Right forelimb (tissue), 1 donor: ENCODE data around the gene CPT2.

Experiments
- DNase-seq: peaks from one replicate; pipeline ENCODE4 v3.0.0-alpha.2; 2018

CPT2 gene

DNA sequence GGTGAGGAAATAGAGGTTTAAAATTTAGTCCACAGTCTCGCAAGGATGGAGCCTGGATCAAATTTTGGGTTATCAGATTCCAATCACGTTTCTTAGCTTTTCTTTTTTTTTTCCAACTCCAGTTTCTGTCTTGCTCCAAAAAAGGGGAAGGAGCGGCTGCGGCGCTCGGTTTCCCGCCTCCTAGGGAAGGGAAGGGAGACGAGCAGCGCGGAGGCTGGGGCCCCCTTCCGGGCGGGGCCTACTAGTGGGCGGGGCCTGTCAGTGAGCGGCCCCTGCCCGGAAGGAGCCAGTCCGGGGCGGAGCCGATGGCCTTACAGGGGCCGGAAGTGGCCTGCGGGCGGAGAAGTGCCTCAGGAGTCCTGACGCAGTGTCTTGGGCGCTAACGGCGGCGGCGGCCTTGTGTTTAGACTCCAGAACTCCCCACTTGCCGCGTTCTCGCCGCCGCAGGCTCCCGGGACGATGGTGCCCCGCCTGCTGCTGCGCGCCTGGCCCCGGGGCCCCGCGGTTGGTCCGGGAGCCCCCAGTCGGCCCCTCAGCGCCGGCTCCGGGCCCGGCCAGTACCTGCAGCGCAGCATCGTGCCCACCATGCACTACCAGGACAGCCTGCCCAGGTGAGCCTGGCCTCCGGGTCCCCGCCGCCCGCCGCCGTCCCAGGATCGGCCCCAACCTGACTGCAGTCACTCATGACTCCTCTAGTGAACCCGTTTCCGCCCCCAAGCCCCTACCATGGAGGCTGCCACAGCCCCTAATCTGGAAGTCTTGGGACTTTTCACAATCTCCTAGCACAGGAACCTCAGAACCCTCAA is at the start of gene CPT2:
Gene CPT2 (plus strand): TSS at position 340 of the 806 bp plus-strand sequence. CDS start 120 bp downstream, at position 460.
- DNase-seq: peak; percentile 94

DNA sequence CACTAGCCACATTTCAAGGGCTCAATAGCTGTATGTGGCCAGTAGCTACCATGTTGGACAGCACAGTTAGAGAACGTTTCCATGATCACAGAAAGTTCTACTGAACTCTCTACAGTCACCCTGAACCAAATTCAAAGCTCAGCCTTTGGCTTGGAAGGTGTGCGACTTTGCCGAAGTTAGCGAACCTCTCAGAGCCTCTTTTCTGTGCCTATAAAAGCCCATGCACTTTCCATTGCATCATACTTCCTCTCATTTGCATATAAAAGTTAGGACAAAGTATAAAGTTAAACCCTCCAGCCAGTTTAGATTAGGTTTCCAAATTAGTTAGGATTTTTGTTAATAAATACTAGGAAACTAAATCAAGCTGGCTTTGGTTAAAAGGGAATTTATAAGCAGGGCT is 49.5 kb upstream of the CPT2 start:
- no peak for DNase-seq

DNA sequence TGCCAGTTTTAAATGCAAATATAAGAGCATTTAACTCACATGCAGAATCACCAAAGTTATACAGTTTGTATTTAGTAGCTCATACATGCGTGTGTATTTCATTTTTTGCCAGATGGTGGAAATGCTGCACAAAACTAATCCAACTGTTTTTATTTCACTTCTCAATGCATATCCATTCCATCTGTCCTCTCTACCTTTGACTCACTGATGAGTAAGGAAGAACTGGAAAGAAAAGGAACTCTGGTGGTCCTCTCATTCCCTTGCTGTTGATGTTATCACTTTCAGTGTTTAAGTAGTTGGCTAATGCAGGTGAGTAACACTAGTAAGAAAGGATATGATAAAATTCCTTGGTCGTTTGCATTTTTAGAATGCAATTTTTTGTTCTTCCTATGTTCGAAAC is 48.5 kb upstream of the CPT2 start:
- no peak for DNase-seq

DNA sequence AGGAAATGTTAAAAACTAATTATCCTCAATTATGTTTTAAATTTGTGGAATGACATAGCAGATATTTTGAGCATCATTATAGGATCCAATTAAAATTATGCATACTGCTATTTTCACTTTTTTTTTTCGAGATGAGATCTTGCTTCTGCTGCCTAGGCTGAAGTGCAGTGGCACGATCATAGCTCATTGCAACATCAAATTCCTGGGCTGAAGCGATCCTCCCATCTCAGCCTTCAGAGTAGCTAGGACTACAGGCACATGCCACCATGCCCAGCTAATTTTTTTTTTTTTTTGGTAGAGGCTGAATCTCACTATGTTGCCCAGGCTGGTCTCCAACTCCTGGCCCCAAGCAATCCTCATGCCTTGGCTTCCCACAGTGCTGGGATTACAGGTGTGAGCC is 42.9 kb upstream of the CPT2 start:
- DNase-seq: no peak

DNA sequence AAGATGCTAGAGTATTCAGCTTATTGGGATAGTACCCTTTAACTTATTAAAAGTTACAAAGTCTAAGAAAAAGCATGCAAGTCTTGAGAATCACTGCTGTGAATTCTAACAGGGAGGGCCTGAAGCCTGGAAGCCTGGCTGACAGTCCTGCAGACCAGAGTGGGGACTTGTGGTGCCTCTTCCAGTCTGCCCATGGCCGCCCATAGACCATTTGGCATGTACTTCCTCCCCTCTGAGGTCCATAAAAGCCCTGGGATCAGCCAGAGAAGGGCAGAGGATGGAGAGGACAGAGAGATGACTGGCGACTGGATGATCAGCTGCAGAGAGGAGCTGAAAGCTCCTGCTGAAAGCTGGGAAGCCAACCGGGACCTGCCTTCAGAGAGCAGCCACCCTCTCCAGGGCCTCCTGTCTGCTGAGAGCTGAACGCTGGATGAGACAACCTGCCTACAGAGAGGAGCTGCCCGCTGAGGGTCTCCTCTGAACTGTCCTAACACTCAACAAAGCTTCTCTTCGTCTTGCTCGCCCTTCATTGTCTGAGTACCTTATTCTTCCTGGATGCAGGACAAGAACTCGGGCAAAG is 41.7 kb upstream of the CPT2 start:
- no peak for DNase-seq

DNA sequence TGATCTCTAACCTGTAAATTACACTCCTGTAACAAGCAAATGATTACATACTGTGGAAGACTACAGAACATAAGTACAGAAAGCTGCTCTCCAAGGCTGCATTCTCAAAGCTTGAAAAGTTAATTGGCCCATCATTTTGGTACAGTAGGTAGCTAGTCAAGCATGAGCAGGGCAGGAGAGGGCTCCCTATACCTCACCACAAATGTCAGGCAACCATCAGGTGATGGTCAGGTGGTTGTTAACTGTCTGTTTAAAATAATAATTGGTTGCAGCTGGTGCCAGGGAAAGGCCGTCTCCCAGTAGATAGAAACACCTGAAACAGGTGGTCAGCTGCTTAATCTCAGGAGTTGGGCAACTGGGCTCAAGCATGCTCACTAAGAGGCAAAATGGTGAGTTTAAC is 41.1 kb upstream of the CPT2 start:
- no peak for DNase-seq

DNA sequence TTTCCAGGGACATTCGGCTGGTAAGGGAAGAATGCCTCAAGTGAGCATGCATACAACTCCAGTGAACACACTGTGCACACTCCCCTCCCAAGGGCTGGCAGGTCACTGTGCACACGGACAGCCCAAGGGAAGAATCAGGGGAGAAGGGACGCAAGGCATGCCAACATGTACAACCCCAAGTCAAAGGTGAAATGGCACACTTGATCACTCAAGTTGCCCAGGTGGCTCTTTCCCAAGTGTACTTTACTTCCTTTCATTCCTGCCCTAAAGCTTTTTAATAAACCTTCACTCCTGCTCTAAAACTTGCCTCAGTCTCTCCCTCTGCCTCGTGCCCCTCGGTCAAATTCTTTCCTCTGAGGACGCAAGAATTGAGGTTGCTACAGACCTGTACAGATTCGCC is 40.7 kb upstream of the CPT2 start:
- no peak for DNase-seq

DNA sequence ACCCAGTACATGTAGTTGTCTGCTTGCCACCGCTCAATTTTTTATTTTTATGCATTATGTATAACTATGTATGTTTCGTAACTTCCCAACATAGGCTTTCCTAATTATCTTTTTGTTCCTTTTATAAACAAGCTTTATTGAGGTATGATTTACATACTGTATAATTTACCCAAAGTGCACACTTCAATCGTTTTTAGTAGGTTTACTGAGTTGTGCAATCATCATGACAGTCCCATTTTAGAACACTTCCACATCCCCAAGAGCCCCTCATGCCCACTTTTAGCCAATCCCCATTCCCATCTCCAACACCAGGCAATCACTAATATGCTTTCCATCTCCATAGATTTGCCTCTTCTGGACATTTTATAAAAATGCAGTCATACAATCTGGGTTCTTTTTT is 39.8 kb upstream of the CPT2 start:
- DNase-seq: no peak

DNA sequence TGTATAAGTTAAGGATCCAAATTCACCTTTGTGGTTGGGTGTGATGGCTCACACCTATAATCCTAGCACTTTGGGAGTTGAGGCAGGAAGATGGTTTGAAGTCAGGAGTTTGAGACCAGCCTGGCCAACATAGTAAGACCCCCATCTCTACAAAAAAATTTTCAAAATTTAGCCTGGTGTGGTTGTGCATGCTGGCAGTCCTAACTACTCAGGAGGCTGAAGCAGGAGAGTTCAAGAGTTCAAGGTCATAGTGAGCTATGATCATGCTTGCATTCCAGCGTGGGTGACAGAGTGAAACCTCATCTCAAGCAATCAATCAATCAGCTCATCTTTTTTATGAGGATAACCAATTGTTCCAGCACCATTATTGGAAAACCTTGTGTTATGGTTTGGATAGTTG is 37.7 kb upstream of the CPT2 start:
- DNase-seq: no peak

DNA sequence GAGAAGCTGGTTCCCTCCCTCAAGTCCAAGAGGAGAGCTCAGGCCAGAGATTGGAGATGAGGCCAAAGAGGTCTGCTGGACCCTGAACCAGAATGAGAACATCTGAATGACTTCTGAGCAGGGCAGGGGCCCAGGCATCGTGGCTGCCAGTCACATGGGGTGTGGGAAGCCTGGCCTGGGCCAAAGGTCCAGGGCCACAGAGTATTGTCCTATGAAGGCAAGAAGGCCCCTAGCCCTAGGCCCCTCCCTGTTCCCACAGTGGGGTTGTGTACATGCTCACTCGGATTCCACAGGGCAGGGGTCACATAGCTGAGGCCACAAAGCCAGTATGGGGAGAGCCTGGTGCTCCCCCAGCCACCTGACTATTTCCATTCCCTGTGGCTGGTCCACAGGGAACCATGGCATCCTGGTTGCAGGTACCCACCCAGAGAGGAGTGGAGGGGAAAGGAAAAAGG is 35.7 kb upstream of the CPT2 start:
- no peak for DNase-seq

DNA sequence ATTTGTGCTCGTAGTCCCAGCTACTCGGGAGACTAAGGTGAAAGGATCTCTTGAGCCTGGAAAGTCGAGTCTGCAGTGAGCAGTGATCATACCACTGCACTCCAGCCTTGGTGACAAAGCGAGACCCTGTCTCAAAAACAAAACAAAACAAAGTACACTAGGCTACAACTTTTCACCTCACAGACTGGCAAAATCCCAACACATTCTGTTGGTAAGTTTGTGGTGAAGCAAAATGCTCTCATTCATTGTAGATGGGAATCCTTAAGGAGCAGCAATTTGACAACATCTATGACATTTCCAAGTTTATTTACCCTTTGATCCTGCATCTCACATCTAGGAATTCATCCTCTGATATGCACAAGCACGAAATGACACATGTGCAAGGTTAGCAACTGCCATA is 34.0 kb upstream of the CPT2 start:
- DNase-seq: no peak

DNA sequence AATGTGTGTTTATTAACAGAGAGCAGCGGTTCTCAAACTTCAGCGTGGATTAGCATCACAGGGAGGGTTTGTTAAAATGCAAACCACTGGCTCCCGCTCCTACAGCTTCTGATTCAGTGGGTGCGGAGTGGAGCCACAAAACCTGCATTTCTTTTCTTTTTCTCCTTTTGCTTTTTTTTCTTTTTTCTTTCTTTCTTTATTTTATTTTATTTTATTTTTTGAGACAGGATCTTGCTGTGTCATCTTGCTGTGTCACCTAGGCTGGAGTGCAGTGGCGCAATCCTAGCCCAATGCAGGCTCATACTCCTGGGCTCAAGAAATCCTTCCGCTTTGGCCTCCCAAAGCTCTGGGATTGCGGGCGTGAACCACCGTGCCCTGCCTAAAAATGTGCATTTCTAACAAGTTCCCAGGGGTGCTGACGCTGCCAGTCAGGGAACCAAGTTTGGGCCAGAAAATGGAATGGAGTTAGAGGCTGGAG is 33.3 kb upstream of the CPT2 start:
- no peak for DNase-seq

DNA sequence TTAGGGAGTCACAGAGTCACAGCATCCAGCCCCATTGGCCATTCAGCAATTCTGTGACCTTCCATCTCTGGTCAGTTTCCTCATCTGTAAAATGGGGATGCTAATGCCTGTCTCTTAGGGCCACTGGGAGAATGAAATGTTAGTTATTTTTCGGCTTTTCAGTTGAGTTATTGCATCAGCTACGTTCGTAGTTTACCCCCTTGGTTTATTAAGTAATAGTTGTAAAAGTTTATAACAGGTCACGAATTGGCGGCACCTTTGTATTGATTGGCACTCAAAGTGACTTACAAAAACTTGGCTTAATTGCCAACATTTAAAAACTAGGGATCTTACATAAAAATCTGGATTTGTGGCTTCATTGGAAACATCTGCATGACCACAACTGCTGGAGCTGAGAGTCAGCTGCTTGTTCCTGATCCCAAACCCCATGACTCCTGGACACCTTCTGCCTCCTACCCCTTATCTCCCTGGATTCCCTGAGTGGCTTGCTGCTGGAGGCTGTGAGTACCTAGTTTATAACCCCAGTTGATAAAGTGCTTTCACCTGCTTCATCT is 31.1 kb upstream of the CPT2 start:
- DNase-seq: no peak

DNA sequence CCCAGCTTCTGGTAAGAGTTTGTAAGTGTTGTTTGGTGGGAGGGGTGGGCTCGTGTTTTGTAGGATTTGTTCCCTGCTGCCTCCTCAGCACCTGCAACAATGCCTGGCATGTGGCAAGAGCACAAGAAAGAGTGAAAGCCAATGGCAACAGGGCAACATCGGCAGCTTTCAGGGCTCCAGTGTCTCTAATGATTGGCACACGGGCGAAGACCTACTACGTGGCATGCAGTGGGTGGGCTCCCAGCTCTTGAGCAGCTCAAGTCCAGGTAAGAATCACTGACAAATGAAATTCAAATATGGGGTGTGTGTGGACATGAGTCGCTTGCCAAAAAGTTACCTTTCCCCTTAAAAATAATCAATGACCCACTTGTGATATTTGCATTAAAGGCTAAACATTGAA is 30.3 kb upstream of the CPT2 start:
- no peak for DNase-seq

DNA sequence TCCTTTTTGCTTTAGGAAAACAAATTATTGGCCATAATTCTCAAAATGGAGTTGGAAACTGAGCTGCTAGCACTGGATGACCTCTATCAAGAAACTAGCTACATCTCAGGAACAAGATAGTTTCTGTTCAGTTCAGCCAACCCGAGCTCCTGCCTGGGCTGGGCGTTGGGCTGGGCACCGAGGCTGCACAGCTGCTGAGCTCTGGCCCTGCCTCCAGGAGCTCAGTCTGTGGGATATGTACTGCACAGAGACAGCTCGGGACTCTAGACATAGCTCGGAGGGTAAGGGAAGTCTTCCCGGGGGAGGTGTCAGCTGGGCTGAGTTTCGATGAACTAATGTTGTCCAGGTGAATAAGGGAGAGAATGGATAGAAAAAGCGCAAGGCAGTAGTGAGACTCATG is 29.7 kb upstream of the CPT2 start:
- no peak for DNase-seq

DNA sequence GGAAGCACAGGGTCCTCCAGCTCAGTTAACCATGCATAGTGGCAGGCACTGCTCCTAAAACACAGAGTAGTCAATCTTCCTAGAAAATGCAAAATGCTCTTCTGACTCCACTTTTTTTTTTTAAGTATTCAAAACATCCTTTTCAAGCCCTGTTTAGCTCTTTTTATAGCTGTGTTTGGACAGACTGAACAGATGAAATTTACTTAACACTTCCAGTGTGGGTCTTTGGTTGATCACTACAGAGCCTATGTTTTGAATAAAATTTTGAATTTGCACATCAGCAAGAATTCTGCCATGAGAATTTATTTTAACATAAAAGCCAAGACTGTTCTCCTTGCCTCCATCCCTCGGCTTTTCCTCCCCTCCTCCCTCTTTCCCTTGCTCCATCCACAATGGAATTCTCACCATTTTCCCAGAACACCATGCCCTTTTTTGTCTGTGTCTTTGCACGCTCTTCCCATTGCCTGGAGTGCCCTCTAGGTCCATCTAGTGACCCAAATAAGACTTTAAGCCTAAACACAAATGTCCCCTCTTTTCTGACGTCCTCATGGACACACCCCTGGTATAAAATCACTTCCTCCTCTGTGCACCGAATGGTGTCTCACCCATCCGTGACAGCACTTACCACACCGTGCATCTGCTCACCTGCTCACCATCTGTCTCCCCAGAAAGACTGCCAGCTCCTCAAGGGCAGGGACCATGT is 24.0 kb upstream of the CPT2 start:
- no peak for DNase-seq

DNA sequence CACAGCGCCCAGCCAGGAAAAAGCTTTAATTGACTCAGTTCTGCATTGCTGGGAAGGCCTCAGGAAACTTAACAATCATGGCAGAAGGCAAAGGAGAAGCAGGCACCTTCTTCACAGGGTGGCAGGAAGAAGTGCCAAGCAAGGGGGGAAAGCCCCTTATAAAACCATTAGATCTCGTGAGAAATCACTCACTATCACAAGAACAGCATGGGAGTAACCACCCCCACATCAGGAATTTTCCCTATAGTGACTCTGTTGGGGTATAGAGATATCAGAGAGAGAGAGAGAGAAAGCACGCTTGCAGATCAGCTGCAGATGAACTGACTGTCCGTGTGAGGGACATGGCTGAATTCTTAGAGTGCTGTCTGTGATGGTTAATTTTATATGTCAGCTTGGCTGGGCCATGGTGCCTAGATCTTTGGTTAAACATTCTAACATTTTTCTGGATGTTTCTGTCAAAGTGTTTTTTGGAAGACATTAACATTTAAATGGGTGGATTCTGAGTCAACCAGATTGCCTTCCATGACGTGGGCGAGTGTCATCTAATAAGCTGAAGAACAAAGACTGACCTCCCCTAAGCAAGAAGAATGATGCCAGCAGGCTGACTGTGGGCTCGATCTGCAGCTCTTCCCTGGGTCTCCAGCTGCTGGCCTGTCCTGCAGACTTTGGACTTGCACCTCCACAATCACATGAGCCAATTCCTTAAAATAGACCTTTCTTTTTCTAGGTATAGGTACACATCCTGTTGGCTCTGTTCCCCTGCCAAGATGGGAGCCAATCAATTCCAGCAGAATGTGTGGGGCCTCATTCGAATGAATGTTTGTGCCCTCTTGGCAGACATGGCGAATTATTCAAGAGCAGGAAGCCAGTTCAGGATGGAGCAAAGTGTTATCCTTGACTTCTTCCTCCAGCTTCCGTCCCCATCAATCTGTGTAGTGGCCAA is 21.4 kb upstream of the CPT2 start:
- no peak for DNase-seq

DNA sequence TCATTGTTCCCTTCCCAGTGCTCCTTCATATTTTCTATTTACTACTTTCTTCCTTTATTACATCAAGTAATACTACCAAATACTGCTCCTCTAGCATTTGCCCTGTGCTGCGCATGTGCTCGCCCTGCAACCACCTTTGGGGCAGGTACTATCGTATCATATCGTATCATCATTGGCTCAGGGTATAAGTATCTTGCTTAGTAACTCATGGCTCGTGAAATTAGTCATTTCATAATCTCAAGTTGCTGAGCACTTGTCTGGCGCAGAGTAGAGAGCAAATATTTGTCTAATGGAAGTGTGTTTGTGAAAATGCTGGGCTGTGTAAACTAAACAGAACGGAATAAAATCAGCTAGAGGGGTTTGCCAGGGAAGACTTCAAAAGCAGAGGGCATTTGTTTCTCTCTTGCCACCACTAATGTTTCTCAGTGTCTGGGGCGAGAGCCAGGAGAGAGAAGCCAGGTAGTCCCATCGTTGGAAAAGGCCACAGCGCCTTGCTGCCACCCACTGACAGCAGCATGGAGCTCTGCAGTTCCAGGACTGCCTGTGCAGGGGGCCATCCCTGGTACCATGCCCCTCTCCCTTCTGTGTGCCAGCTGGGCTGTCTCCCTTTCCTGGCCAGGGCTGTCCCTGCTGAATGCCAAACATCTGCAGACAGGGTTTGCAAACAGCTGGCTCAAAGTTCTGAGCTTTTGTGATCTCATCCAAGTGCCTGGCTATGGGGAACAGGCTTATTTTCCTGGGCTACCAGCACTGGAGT is 20.0 kb upstream of the CPT2 start:
- peak; percentile 55 for DNase-seq

DNA sequence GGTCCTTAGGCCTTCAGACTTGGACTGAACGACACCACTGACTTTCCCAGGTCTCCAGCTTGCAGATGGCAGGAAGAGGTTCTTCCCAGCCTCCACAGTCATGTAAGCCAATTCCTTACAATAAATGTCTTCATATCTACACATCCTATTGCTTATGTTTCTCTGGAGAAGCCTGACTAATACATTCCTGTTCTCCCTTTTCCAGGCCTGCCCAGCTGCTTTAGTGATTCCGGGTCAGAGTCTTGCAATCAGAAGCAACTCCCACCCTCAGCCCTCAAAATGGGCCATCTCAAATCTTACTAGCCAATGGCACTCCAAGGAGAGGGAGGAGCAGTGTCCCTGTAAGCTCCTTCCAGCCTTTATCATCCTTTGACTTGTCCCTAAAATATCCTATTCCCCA is 16.4 kb upstream of the CPT2 start:
- DNase-seq: no peak

DNA sequence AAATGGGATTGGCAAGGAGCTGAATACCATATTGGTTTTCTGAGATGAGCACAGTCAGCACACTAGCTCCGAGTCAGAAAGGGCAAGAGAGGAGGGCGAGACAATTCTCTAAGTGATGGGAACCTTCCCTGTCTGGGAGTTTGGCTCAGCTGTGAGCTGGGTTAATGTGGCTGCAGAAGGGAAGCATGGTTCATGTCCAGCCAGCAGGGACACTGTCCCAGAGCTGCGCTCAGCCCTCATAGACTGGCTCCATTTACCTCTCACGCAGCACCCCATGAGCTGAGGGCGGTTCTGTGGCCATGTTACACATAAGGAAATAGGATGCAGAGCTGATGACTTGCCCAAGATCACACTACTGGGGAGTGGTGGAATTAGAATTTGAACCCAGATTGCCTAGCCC is 15.7 kb upstream of the CPT2 start:
- no peak for DNase-seq

DNA sequence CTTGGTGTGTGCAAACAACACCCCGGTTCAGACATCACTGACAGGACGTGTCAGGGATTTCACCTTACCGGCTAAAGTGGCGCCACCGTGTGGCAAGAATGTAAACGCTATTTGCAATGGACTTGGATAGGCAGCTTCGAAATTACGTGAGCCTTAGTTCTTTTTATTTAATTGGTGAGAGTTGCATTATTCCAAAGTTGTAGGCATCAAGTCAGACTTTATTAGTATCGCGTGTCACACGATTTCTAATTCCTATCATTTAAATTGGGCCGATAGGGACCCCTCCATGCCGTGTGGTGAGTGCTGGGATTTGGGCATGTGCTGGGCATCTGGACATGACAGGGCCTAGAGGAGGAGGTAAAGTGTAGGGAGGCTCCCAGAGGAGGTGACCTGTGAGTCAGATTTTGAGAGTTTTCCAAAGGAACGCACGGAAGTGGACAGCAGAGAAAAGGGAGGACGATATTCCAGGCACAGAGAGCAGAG is 14.5 kb upstream of the CPT2 start:
- DNase-seq: peak; percentile 85

DNA sequence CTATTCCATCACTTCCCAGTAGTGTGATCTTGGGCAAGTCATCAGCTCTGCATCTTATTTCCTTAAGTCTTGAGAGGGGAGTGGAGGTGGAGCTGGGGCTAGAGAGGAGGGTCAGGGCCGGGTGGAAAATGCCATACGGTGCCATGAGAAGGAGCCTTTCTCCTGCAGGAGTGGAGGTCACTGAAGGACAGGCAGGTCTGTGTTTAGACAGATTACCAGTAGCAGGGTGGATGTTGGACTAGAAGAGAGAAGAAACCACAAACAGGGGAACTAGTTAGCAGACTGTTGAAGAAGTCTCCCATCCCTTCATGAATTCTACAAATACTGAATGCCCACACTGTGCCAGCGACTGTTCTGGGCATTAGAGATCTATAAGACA is 13.9 kb upstream of the CPT2 start:
- no peak for DNase-seq
